H1 (cell line): ENCODE data around the gene ARHGAP26. TPM values are rescaled to one million over a fixed set of nuclear protein-coding genes. Genes with fewer than 3 reads are reported as not detected.

Source experiments
- CTCF ChIA-PET: fragments of 300-600 bp; sonication (Branson Sonifier 250); formaldehyde crosslinking; loops from one replicate; lab custom pipeline; 2021; ENCODE audit not compliant: partially characterized antibody; lab: Charles Lee
- POLR2A ChIA-PET: fragments of 300-600 bp; sonication (Branson Sonifier 250); formaldehyde crosslinking; loops from one replicate; lab custom pipeline; 2021; ENCODE audit warnings: inconsistent platforms; ENCODE audit not compliant: partially characterized antibody; lab: Charles Lee
- DNase-seq, 2 experiments: peaks; one replicate each; pipeline versions ENCODE4 v3.0.0 to v3.0.0-alpha.2; 2010 to 2022; ENCODE audit warnings: low spot score in 2 of 2, low read depth in 1 of 2, mixed read lengths in 1 of 2
- FAIRE-seq: peaks from 2 replicates; lab custom pipeline; 2011; peaks lifted over from hg19 to GRCh38; lab: Jason Lieb, UNC
- H2AFZ ChIP-seq: 2 replicates; pipeline ENCODE4 v1.8.1; 2012; ENCODE audit warnings: low read length, inconsistent platforms
- H2AK5ac ChIP-seq: 2 replicates; pipeline ENCODE4 v1.6.1; 2013; ENCODE audit warnings: low read depth, low read length
- H2BK120ac ChIP-seq: replicated peaks from 2 replicates; pipeline ENCODE3; 2013; ENCODE audit warnings: low read depth, low read length, inconsistent platforms
- H2BK12ac ChIP-seq: 2 replicates; pipeline ENCODE4 v1.6.1; 2013; ENCODE audit warnings: low read depth, low read length
- H2BK15ac ChIP-seq: 2 replicates; pipeline ENCODE4 v1.6.1; 2013; ENCODE audit warnings: low read length
- H2BK20ac ChIP-seq: 2 replicates; pipeline ENCODE4 v1.6.1; 2013; ENCODE audit warnings: low read length
- H2BK5ac ChIP-seq: 2 replicates; pipeline ENCODE4 v1.6.1; 2013; ENCODE audit warnings: low read depth, low read length
- H3K14ac ChIP-seq: 2 replicates; pipeline ENCODE4 v1.6.1; 2013; ENCODE audit warnings: inconsistent platforms; ENCODE audit not compliant: insufficient read length
- H3K18ac ChIP-seq: 2 replicates; pipeline ENCODE4 v1.6.1; 2013; ENCODE audit warnings: low read length; ENCODE audit errors: extremely low read depth
- H3K23ac ChIP-seq: 2 replicates; pipeline ENCODE4 v1.6.1; 2013; ENCODE audit warnings: inconsistent platforms; ENCODE audit not compliant: insufficient read length
- H3K23me2 ChIP-seq: 2 replicates; pipeline ENCODE4 v1.6.1; 2013; ENCODE audit warnings: low read depth, low read length
- H3K27ac ChIP-seq: 2 replicates; pipeline ENCODE4 v1.6.1; 2011; ENCODE audit warnings: low read depth, low read length, inconsistent platforms
- H3K27me3 ChIP-seq, 4 experiments: replicated peaks in 1 of 4; 1 replicate in 1 of 4; 2 replicates in 3 of 4; pipeline versions ENCODE4 v1.6.1 to v1.8.1; 2011 to 2013; ENCODE audit warnings: low read length in 3 of 4, mild to moderate bottlenecking in 3 of 4, inconsistent platforms in 2 of 4, mixed read lengths in 2 of 4, moderate library complexity in 1 of 4; ENCODE audit not compliant: control insufficient read depth in 3 of 4, insufficient read depth in 3 of 4; ENCODE audit errors: extremely low read depth in 1 of 4
- H3K36me3 ChIP-seq, 4 experiments: 2 replicates each; pipeline versions ENCODE4 v1.6.1 to v1.8.1; 2011 to 2013; ENCODE audit warnings: mild to moderate bottlenecking in 4 of 4, low read length in 3 of 4, moderate library complexity in 2 of 4, control low read depth in 1 of 4, inconsistent platforms in 1 of 4; ENCODE audit not compliant: insufficient read depth in 4 of 4, control insufficient read depth in 2 of 4
- H3K4ac ChIP-seq: replicated peaks from 2 replicates; pipeline ENCODE3; 2013; ENCODE audit warnings: low read length, low read depth, mixed read lengths, inconsistent platforms; ENCODE audit not compliant: insufficient read length
- H3K4me1 ChIP-seq, 4 experiments: replicated peaks in 1 of 4; 1 replicate in 1 of 4; 2 replicates in 3 of 4; pipeline versions ENCODE4 v1.6.1 to v1.8.1; 2011 to 2013; ENCODE audit warnings: low read length in 3 of 4, inconsistent platforms in 2 of 4, mixed read lengths in 1 of 4; ENCODE audit not compliant: insufficient read depth in 4 of 4, control insufficient read depth in 3 of 4
- H3K4me2 ChIP-seq, 2 experiments: 2 replicates each; pipeline versions ENCODE4 v1.6.1 to v1.8.1; 2011 to 2013; ENCODE audit warnings: low read depth in 2 of 2, low read length in 2 of 2, control low read depth in 1 of 2, inconsistent platforms in 1 of 2, mild to moderate bottlenecking in 1 of 2; ENCODE audit not compliant: insufficient read depth in 1 of 2
- H3K4me3 ChIP-seq, 4 experiments: fragments of 200-600, 300-600 bp in 1 of 4; sonication (generic), shearing (Covaris generic), sonication (Bioruptor Twin) in 1 of 4; 2 replicates each; pipeline versions ENCODE4 v1.5.1 to v1.8.1; 2011 to 2016; ENCODE audit warnings: low read length in 4 of 4, low read depth in 3 of 4, control low read depth in 2 of 4, inconsistent platforms in 2 of 4, mild to moderate bottlenecking in 2 of 4, mixed read lengths in 1 of 4, moderate library complexity in 1 of 4; ENCODE audit not compliant: insufficient read depth in 2 of 4; ENCODE audit errors: extremely low read depth in 1 of 4
- H3K56ac ChIP-seq: replicated peaks from 2 replicates; pipeline ENCODE3; 2013; ENCODE audit warnings: low read depth, mild to moderate bottlenecking, mixed read lengths, low read length, inconsistent platforms; ENCODE audit not compliant: insufficient read length
- H3K79me1 ChIP-seq: 2 replicates; pipeline ENCODE4 v1.6.1; 2013; ENCODE audit warnings: low read depth, low read length, control low read depth
- H3K79me2 ChIP-seq, 2 experiments: 2 replicates each; pipeline versions ENCODE4 v1.6.1 to v1.8.1; 2012 to 2013; ENCODE audit warnings: low read length in 2 of 2, mild to moderate bottlenecking in 2 of 2, inconsistent platforms in 1 of 2; ENCODE audit not compliant: insufficient read depth in 2 of 2, control insufficient read depth in 1 of 2
- H3K9ac ChIP-seq, 4 experiments: replicated peaks in 1 of 4; 1 replicate in 1 of 4; 2 replicates in 3 of 4; pipeline versions ENCODE4 v1.6.1 to v1.8.1; 2011 to 2013; ENCODE audit warnings: low read depth in 3 of 4, low read length in 3 of 4, control low read depth in 2 of 4, mild to moderate bottlenecking in 2 of 4, moderate library complexity in 2 of 4, inconsistent platforms in 1 of 4; ENCODE audit errors: extremely low read depth in 1 of 4
- H3K9me3 ChIP-seq, 2 experiments: 2 replicates each; pipeline versions ENCODE4 v1.6.1 to v1.8.1; 2012 to 2013; ENCODE audit warnings: mild to moderate bottlenecking in 2 of 2, moderate library complexity in 2 of 2, control low read depth in 1 of 2, inconsistent platforms in 1 of 2, low read depth in 1 of 2, low read length in 1 of 2, mixed read lengths in 1 of 2; ENCODE audit not compliant: insufficient read depth in 2 of 2
- H4K20me1 ChIP-seq, 2 experiments: replicated peaks in 1 of 2; 2 replicates each; pipeline versions ENCODE3 to v1.8.1; 2011 to 2013; ENCODE audit warnings: inconsistent platforms in 2 of 2, low read length in 2 of 2, mild to moderate bottlenecking in 1 of 2; ENCODE audit not compliant: insufficient read depth in 2 of 2, control insufficient read depth in 1 of 2
- H4K5ac ChIP-seq: 2 replicates; pipeline ENCODE4 v1.6.1; 2013; ENCODE audit warnings: low read length, low read depth, mixed read lengths, inconsistent platforms; ENCODE audit not compliant: insufficient read length
- H4K8ac ChIP-seq: 2 replicates; pipeline ENCODE4 v1.8.0; 2013; ENCODE audit warnings: mild to moderate bottlenecking, moderate library complexity, low read length, inconsistent platforms; ENCODE audit not compliant: insufficient read depth; ENCODE audit errors: extremely low read depth
- H4K91ac ChIP-seq: replicated peaks from 2 replicates; pipeline ENCODE3; 2013; ENCODE audit warnings: low read length, mixed read lengths, inconsistent platforms; ENCODE audit not compliant: insufficient read length
- MAFK ChIP-seq: IDR thresholded peaks from 2 replicates; pipeline ENCODE4 v1.6.1; 2012; ENCODE audit warnings: low read depth, mild to moderate bottlenecking, improper control_type of control experiment, low read length
- SIN3A ChIP-seq, 2 experiments: IDR thresholded peaks in 1 of 2; conservative IDR thresholded peaks in 1 of 2; 2 replicates each; pipeline ENCODE4 v1.6.1; 2011 to 2012; ENCODE audit warnings: low read length in 2 of 2, improper control_type of control experiment in 1 of 2, low read depth in 1 of 2, mild to moderate bottlenecking in 1 of 2
- SIX5 ChIP-seq: IDR thresholded peaks from 2 replicates; pipeline ENCODE4 v1.6.1; 2011; ENCODE audit warnings: mild to moderate bottlenecking, low read depth, low read length
- WGBS, 2 experiments: shearing (Covaris generic) in 1 of 2; methylation state at CpG; one replicate each; pipeline versions ENCODE4 v1.1.6 to v1.1.7; 2013 to 2015; ENCODE audit warnings: low lambda C conversion rate in 2 of 2, mixed read lengths in 2 of 2, inconsistent platforms in 1 of 2, low coverage in 1 of 2, missing lambda C conversion rate in 1 of 2; ENCODE audit not compliant: insufficient replicate concordance in 2 of 2, insufficient coverage in 1 of 2, insufficient read length in 1 of 2; ENCODE audit errors: extremely low coverage in 1 of 2, missing lambda C conversion rate in 1 of 2; 5-methylcytosine and 5-hydroxymethylcytosine counted together
- polyA plus RNA-seq, 7 experiments: library from polyadenylated mRNA; depleted of rRNA in 3 of 7; stranded (reverse) in 5 of 7; unstranded in 2 of 7; fragments of >200 nt in 5 of 7; fragments of 200-250 nt in 2 of 7; gene quantifications; 1 replicate in 5 of 7; 2 replicates in 1 of 7; 4 replicates in 1 of 7; pipeline versions ENCODE4 v1.2.1 to v1.2.3, GENCODE V29; 2011 to 2013; ENCODE audit warnings: missing spikeins in 2 of 7, mixed read lengths in 2 of 7
- total RNA-seq: library from RNA; stranded (reverse); fragmentation: NEBNext Ultra II Directional; extraction: Animal tissue kit (Norgen Biotek cat#: 25700); gene quantifications from 2 replicates; pipeline ENCODE4 v1.2.1, GENCODE V29; 2021
- TF ChIP-seq, protein P1 (sequence below), 3 experiments: IDR thresholded peaks; 1 replicate in 2 of 3; 2 replicates in 1 of 3; pipeline versions ENCODE4 v1.5.1 to v1.6.1; 2011; ENCODE audit warnings: low read length in 3 of 3, mild to moderate bottlenecking in 3 of 3, inconsistent platforms in 2 of 3, low read depth in 1 of 3, moderate library complexity in 1 of 3; ENCODE audit not compliant: insufficient read depth in 1 of 3; ENCODE audit errors: control extremely low read depth in 1 of 3

The ARHGAP26 gene
- total and polyA plus RNA-seq, 2 of the 8 experiments (the other 6 are each of a cell fraction or from before 2014, with no cell fraction given): 7.1 to 24.8 TPM

DNA sequence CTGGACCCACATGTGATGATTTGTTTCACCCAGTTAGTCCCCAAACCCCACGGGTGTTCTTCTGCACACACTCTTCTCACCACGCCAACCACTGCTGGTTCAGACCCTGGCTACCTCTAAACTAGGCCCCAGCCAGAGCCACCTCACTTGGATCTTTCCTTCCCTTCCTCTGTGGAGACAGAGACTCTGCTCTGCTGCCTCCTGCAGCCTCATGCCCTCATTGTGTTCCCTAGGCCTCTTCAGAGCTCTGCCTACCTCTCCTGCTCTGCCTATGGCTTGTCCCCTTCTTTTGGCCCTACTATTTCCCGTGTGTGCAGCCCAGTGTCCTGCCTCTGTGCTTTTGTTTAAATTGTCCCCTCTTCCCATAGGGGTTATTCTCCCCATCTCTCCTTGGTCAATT is 79.7 kb downstream of the ARHGAP26 start:
- Histone ChIP-seq H3K9me3 (no peaks in the 10 kb centered on the region), H3K36me3 (no peaks in the 10 kb centered on the region), H2BK5ac (no peak overlapping the region), H2AK5ac (peak overlapping the region; percentile 17; the same call in 1 of the 2 replicates), H3K23ac (no peak overlapping the region), H4K20me1 (no peaks in the 10 kb centered on the region), H4K91ac (no peak overlapping the region), H2BK15ac (no peak overlapping the region; the same call in 1 of the 2 replicates), H3K4me1 (peaks cover 0 to 22% (median 10%) of the 10 kb centered on the region in 4 experiments; a peak in 5 of 7 replicates), H3K79me1 (peaks cover 5% of the 10 kb centered on the region; the same call in 1 of the 2 replicates), H2BK20ac (no peak overlapping the region), H2BK12ac (0 out of 2 replicates have a peak overlapping the region, but pooled peaks have one; percentile 55), H3K4me3 (no peak overlapping the region), H4K8ac (no peak overlapping the region), H3K56ac (no peak overlapping the region), H3K9ac (no peak overlapping the region), H3K27ac (no peak overlapping the region), H3K79me2 (peaks cover 0 to 46% of the 10 kb centered on the region in 2 experiments; a peak in 3 of 4 replicates), H3K18ac (no peak overlapping the region), H3K4me2 (no peak overlapping the region), H4K5ac (no peak overlapping the region), H3K14ac (no peak overlapping the region), H3K4ac (no peak overlapping the region), H3K27me3 (no peaks in the 10 kb centered on the region), H3K23me2 (no peaks in the 10 kb centered on the region), H2BK120ac (no peak overlapping the region), H2AFZ (no peak overlapping the region)
- ChIA-PET CTCF (interaction anchor here (0.7 to 1.6 kb wide), 3 partner anchors 10 to 137 kb away, joined by 3 to 4 read pairs (median 4); no protein-coding TSS in a partner anchor), POLR2A (interaction anchor here (1.4 kb wide), 1 partner anchor 14 kb away, joined by 6 read pairs; no protein-coding TSS in a partner anchor)
- TF ChIP-seq SIN3A (conservative IDR thresholded peaks at IDR 0.05 in 1 of 2, IDR thresholded peaks at IDR 0.05 in 1 of 2; ENCODE audit: low read depth in 1 of 2, low read length in 2 of 2): no peak
- no peak for TF ChIP-seq SIX5
- TF ChIP-seq, protein P1, sequence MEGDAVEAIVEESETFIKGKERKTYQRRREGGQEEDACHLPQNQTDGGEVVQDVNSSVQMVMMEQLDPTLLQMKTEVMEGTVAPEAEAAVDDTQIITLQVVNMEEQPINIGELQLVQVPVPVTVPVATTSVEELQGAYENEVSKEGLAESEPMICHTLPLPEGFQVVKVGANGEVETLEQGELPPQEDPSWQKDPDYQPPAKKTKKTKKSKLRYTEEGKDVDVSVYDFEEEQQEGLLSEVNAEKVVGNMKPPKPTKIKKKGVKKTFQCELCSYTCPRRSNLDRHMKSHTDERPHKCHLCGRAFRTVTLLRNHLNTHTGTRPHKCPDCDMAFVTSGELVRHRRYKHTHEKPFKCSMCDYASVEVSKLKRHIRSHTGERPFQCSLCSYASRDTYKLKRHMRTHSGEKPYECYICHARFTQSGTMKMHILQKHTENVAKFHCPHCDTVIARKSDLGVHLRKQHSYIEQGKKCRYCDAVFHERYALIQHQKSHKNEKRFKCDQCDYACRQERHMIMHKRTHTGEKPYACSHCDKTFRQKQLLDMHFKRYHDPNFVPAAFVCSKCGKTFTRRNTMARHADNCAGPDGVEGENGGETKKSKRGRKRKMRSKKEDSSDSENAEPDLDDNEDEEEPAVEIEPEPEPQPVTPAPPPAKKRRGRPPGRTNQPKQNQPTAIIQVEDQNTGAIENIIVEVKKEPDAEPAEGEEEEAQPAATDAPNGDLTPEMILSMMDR (IDR thresholded peaks at IDR 0.05; ENCODE audit: control extremely low read depth in 1 of 3, insufficient read depth in 1 of 3, low read depth in 1 of 3, low read length in 3 of 3): peak in 1 of 3 experiments; percentile 7; a peak in 1 of 4 replicates
- TF ChIP-seq MAFK: no peak
- FAIRE-seq: no peak
- 82% methylated on average over 3 of the region's 3 CpGs; no CpG with 5 or more reads in 1 of the 2 experiments for WGBS, 2 experiments
- no peak for DNase-seq
